Measurements from ENCODE around the gene TAS2R13.

TAS2R13 gene

GRCh38 chr12:10873378-10873777 is 36.0 kb downstream of the TAS2R13 start:
- no peak overlapping the region for H3K27ac ChIP-seq
- TF ChIP-seq CTCF (conservative IDR thresholded peaks at IDR 0.05) (no peak), ZFX (IDR thresholded peaks at IDR 0.05) (no peak)

- TF ChIP-seq CTCF (conservative IDR thresholded peaks at IDR 0.05), result peak; percentile 66
- TF ChIP-seq ZFX (IDR thresholded peaks at IDR 0.05), result no peak
- H3K27ac ChIP-seq, result no peak overlapping the region
Measured at GRCh38 chr12:10867381-10867780, 42.0 kb downstream of the TAS2R13 start.

- no peak overlapping the region for H3K27ac ChIP-seq
- no peak for TF ChIP-seq ZFX (IDR thresholded peaks at IDR 0.05)
- TF ChIP-seq CTCF (conservative IDR thresholded peaks at IDR 0.05), result no peak
Measured at GRCh38 chr12:10863512-10864218, 45.7 kb downstream of the TAS2R13 start.

GRCh38 chr12:10861366-10861765 is 48.0 kb downstream of the TAS2R13 start:
- no peak overlapping the region for H3K27ac ChIP-seq
- no peak for TF ChIP-seq CTCF (conservative IDR thresholded peaks at IDR 0.05)
